A673 (cell line): ENCODE data around the gene LRRIQ4.

Experiments used
- EZH2 ChIP-seq: fragments of 200-600 bp; sonication (generic); IDR thresholded peaks from 2 replicates; pipeline ENCODE4 v1.6.1; 2017; ENCODE audit warnings: borderline replicate concordance, low read depth, mild to moderate bottlenecking, mixed read lengths, antibody characterized with exemption, low read length; ENCODE audit not compliant: poor library complexity, severe bottlenecking
- TF ChIP-seq, protein P1 (sequence below): fragments of 300-800, 200-600 bp; sonication (generic); conservative IDR thresholded peaks from 2 replicates; pipeline ENCODE4 v1.5.1; 2017; ENCODE audit warnings: low read depth, mild to moderate bottlenecking, antibody characterized with exemption, low read length, moderate library complexity, mixed read lengths

GRCh38 chr3:169886671-169887070 is 74.0 kb downstream of the LRRIQ4 start:
- TF ChIP-seq, protein P1, sequence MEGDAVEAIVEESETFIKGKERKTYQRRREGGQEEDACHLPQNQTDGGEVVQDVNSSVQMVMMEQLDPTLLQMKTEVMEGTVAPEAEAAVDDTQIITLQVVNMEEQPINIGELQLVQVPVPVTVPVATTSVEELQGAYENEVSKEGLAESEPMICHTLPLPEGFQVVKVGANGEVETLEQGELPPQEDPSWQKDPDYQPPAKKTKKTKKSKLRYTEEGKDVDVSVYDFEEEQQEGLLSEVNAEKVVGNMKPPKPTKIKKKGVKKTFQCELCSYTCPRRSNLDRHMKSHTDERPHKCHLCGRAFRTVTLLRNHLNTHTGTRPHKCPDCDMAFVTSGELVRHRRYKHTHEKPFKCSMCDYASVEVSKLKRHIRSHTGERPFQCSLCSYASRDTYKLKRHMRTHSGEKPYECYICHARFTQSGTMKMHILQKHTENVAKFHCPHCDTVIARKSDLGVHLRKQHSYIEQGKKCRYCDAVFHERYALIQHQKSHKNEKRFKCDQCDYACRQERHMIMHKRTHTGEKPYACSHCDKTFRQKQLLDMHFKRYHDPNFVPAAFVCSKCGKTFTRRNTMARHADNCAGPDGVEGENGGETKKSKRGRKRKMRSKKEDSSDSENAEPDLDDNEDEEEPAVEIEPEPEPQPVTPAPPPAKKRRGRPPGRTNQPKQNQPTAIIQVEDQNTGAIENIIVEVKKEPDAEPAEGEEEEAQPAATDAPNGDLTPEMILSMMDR, result no peak
- TF ChIP-seq EZH2, result no peak
